ENCODE results near the gene HS6ST3.

DNA sequence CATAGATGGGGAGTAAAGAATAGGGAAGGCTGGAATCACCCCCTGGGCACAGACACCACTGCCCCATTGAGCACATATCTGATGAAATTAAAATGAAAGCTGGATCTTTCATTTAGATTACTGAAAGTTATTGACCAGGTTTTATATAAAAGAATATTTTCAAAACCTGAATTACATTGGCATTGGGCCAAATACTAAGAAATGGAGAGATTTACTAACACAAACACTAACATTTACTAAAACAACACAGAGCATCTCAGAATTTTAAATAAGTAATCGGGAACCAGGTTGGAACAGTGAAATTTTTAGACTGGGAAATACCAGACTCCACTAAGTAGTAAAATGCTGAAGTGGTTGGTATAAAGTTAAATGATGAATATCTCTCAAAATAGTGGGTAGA lies 88.9 kb downstream of the HS6ST3 start:
- TF ChIP-seq, protein P1, sequence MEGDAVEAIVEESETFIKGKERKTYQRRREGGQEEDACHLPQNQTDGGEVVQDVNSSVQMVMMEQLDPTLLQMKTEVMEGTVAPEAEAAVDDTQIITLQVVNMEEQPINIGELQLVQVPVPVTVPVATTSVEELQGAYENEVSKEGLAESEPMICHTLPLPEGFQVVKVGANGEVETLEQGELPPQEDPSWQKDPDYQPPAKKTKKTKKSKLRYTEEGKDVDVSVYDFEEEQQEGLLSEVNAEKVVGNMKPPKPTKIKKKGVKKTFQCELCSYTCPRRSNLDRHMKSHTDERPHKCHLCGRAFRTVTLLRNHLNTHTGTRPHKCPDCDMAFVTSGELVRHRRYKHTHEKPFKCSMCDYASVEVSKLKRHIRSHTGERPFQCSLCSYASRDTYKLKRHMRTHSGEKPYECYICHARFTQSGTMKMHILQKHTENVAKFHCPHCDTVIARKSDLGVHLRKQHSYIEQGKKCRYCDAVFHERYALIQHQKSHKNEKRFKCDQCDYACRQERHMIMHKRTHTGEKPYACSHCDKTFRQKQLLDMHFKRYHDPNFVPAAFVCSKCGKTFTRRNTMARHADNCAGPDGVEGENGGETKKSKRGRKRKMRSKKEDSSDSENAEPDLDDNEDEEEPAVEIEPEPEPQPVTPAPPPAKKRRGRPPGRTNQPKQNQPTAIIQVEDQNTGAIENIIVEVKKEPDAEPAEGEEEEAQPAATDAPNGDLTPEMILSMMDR (conservative IDR thresholded peaks at IDR 0.05 in 1 of 2, IDR thresholded peaks at IDR 0.05 in 1 of 2; ENCODE audit: low read depth in 1 of 2, low read length in 2 of 2) = no peak
- no peak for TF ChIP-seq EZH2 (IDR thresholded peaks at IDR 0.05; ENCODE audit: low read length, missing control alignments)
